ENCODE results near the gene TET2. TPM values are rescaled to one million over a fixed set of nuclear protein-coding genes. Genes with fewer than 3 reads are reported as not detected.

The TET2 gene
- total RNA-seq, 4 donors from 2014 or later = 19.1 to 36.8 (median 30.4) TPM

DNA sequence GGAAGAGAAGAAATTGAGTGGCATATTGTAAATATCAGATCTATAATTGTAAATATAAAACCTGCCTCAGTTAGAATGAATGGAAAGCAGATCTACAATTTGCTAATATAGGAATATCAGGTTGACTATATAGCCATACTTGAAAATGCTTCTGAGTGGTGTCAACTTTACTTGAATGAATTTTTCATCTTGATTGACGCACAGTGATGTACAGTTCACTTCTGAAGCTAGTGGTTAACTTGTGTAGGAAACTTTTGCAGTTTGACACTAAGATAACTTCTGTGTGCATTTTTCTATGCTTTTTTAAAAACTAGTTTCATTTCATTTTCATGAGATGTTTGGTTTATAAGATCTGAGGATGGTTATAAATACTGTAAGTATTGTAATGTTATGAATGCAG is 132.6 kb downstream of the TET2 start:
- no peaks in the 10 kb centered on the region for H3K27me3 ChIP-seq
- WGBS, 2 donors = 90 to 95% methylated on average over 1 of the region's 1 CpG
- H3K4me3 ChIP-seq = no peak overlapping the region
- H3K36me3 ChIP-seq = peaks cover 0 to 32% (median 13%) of the 10 kb centered on the region in 3 donors
- no peaks in the 10 kb centered on the region for H3K4me1 ChIP-seq
- DNase-seq = no peak
- intact Hi-C loops (cut with DNase I) = no loop called here
- TF ChIP-seq CTCF (IDR thresholded peaks at IDR 0.05) (no peak), POLR2A (IDR thresholded peaks at IDR 0.05) (no peak)
- H3K27ac ChIP-seq = no peak overlapping the region
- H3K9me3 ChIP-seq = no peaks in the 10 kb centered on the region

- Histone ChIP-seq H3K27me3 (no peaks in the 10 kb centered on the region), H3K4me3 (no peak overlapping the region), H3K9me3 (no peaks in the 10 kb centered on the region), H3K36me3 (peaks cover 0 to 20% (median 5%) of the 10 kb centered on the region in 3 donors), H3K4me1 (no peaks in the 10 kb centered on the region), H3K27ac (no peak overlapping the region)
- no peak for TF ChIP-seq POLR2A (IDR thresholded peaks at IDR 0.05)
- no peak for TF ChIP-seq CTCF (IDR thresholded peaks at IDR 0.05)
- intact Hi-C loops (cut with DNase I) = no loop called here
- WGBS, 2 donors = 25 to 60% methylated on average over 1 of the region's 1 CpG
- DNase-seq = no peak
Observed at GRCh38 chr4:105280338-105281123, 133.9 kb downstream of the TET2 start.

- H3K4me1 ChIP-seq = no peaks in the 10 kb centered on the region
- no peak for DNase-seq
- intact Hi-C loops (cut with DNase I) = no loop called here
- H3K4me3 ChIP-seq = no peak overlapping the region
- 62 to 65% methylated on average over 5 of the region's 5 CpGs for WGBS, 2 donors
- H3K27me3 ChIP-seq = no peaks in the 10 kb centered on the region
- no peaks in the 10 kb centered on the region for H3K9me3 ChIP-seq
- H3K36me3 ChIP-seq = peaks cover 0 to 15% (median 0%) of the 10 kb centered on the region in 3 donors
- H3K27ac ChIP-seq = no peak overlapping the region
- TF ChIP-seq CTCF (IDR thresholded peaks at IDR 0.05) (no peak), POLR2A (IDR thresholded peaks at IDR 0.05) (no peak)
Observed at GRCh38 chr4:105281124-105281415, 134.4 kb downstream of the TET2 start.

DNA sequence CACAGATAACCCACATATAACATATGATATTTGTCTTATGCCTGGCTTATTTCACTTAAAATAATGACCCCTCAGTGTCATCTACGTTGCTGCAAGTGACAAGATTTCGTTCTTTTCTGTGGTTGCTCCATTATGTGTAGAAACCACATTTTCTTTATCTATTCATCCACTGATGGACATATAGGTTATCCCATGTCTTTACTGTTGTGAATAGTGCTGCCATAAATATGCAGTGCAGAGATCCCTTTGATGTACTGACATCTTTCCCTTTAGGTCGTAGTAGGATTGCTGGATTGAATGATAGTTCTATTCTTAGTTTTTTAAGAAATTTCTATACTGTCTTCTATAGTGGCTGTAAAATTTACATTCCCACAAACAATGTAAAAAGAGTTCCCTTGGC is 135.8 kb downstream of the TET2 start:
- Histone ChIP-seq H3K27me3 (no peaks in the 10 kb centered on the region), H3K4me3 (no peak overlapping the region), H3K9me3 (no peaks in the 10 kb centered on the region), H3K4me1 (no peaks in the 10 kb centered on the region), H3K36me3 (peaks cover 0 to 2% (median 0%) of the 10 kb centered on the region in 3 donors), H3K27ac (no peak overlapping the region)
- intact Hi-C loops (cut with DNase I) = no loop called here
- no peak for TF ChIP-seq POLR2A (IDR thresholded peaks at IDR 0.05)
- no peak for TF ChIP-seq CTCF (IDR thresholded peaks at IDR 0.05)
- no peak for DNase-seq
- 77 to 94% methylated on average over 3 of the region's 3 CpGs for WGBS, 2 donors

GRCh38 chr4:105283501-105283900 is 136.8 kb downstream of the TET2 start:
- Histone ChIP-seq H3K9me3 (peaks cover 0 to 6% (median 0%) of the 10 kb centered on the region in 3 donors), H3K36me3 (no peaks in the 10 kb centered on the region), H3K4me1 (no peaks in the 10 kb centered on the region), H3K4me3 (no peak overlapping the region), H3K27me3 (no peaks in the 10 kb centered on the region), H3K27ac (no peak overlapping the region)
- WGBS, 2 donors = 52 to 82% methylated on average over 1 of the region's 1 CpG
- TF ChIP-seq CTCF (IDR thresholded peaks at IDR 0.05) = no peak
- TF ChIP-seq POLR2A (IDR thresholded peaks at IDR 0.05) = no peak
- DNase-seq = no peak
- intact Hi-C loops (cut with DNase I) = no loop called here
